ENCODE measurements around the gene LRRTM4.

The LRRTM4 gene

DNA sequence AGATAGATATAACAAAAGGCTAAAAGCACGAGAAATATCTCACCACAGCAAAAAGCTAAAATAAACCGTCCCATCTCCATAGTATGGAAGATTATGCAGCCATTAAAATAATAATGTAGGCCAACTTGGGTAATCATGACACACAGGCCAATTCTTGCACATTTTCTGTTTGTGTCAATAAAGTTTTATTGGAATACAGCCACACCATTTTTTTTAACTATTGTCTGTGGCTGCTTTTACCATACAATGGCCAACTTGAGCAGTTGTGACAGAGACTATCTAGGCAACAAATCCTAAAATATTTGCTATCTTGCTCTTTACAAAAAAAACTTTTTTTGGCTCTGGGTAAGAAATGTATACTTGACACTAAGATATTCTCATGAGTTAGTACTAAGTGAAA, 212.5 kb downstream of the LRRTM4 start:
- no peak for ATAC-seq
- TF ChIP-seq GLIS3 (CRISPR knock-in tag; IDR thresholded peaks at IDR 0.05), result no peak
- TF ChIP-seq ZNF8 (CRISPR knock-in tag; IDR thresholded peaks at IDR 0.05), result no peak
- TF ChIP-seq, protein P1, sequence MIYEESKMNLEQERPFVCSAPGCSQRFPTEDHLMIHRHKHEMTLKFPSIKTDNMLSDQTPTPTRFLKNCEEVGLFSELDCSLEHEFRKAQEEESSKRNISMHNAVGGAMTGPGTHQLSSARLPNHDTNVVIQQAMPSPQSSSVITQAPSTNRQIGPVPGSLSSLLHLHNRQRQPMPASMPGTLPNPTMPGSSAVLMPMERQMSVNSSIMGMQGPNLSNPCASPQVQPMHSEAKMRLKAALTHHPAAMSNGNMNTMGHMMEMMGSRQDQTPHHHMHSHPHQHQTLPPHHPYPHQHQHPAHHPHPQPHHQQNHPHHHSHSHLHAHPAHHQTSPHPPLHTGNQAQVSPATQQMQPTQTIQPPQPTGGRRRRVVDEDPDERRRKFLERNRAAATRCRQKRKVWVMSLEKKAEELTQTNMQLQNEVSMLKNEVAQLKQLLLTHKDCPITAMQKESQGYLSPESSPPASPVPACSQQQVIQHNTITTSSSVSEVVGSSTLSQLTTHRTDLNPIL (CRISPR knock-in tag; IDR thresholded peaks at IDR 0.05; ENCODE audit: low read depth), result no peak
- no peak for TF ChIP-seq OSR1 (CRISPR knock-in tag; IDR thresholded peaks at IDR 0.05)
- no peak for TF ChIP-seq ISL1 (CRISPR knock-in tag; IDR thresholded peaks at IDR 0.05)
- no peak for TF ChIP-seq RARB (CRISPR knock-in tag; IDR thresholded peaks at IDR 0.05)
- no peak for TF ChIP-seq ZC3H10 (CRISPR knock-in tag; IDR thresholded peaks at IDR 0.05)
- no peak for TF ChIP-seq ESRRG (CRISPR knock-in tag; IDR thresholded peaks at IDR 0.05)

DNA sequence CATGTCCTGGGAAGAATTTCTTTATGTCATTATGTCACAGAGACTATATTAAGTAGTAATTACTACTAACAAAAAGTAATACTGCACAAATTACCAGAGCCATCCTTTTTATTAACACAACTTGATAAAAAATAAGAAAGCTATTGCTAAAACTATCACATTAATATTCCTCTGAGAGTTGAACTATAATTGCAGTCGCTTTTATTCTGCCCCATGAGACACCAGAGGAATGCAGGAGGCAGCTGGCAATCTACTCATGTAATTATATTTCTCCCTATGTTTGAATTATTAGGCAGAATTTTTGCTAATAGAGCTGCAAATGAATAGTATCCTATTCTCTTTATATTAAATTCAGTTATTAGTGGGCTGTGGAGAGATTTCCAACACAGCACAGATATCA, 220.7 kb downstream of the LRRTM4 start:
- ATAC-seq, result no peak
- TF ChIP-seq, protein P2, sequence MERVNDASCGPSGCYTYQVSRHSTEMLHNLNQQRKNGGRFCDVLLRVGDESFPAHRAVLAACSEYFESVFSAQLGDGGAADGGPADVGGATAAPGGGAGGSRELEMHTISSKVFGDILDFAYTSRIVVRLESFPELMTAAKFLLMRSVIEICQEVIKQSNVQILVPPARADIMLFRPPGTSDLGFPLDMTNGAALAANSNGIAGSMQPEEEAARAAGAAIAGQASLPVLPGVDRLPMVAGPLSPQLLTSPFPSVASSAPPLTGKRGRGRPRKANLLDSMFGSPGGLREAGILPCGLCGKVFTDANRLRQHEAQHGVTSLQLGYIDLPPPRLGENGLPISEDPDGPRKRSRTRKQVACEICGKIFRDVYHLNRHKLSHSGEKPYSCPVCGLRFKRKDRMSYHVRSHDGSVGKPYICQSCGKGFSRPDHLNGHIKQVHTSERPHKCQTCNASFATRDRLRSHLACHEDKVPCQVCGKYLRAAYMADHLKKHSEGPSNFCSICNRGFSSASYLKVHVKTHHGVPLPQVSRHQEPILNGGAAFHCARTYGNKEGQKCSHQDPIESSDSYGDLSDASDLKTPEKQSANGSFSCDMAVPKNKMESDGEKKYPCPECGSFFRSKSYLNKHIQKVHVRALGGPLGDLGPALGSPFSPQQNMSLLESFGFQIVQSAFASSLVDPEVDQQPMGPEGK (CRISPR knock-in tag; IDR thresholded peaks at IDR 0.05; ENCODE audit: borderline replicate concordance), result no peak
- TF ChIP-seq, protein P3, sequence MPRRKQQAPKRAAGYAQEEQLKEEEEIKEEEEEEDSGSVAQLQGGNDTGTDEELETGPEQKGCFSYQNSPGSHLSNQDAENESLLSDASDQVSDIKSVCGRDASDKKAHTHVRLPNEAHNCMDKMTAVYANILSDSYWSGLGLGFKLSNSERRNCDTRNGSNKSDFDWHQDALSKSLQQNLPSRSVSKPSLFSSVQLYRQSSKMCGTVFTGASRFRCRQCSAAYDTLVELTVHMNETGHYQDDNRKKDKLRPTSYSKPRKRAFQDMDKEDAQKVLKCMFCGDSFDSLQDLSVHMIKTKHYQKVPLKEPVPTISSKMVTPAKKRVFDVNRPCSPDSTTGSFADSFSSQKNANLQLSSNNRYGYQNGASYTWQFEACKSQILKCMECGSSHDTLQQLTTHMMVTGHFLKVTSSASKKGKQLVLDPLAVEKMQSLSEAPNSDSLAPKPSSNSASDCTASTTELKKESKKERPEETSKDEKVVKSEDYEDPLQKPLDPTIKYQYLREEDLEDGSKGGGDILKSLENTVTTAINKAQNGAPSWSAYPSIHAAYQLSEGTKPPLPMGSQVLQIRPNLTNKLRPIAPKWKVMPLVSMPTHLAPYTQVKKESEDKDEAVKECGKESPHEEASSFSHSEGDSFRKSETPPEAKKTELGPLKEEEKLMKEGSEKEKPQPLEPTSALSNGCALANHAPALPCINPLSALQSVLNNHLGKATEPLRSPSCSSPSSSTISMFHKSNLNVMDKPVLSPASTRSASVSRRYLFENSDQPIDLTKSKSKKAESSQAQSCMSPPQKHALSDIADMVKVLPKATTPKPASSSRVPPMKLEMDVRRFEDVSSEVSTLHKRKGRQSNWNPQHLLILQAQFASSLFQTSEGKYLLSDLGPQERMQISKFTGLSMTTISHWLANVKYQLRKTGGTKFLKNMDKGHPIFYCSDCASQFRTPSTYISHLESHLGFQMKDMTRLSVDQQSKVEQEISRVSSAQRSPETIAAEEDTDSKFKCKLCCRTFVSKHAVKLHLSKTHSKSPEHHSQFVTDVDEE (CRISPR knock-in tag; IDR thresholded peaks at IDR 0.05), result no peak
- TF ChIP-seq GLIS3 (CRISPR knock-in tag; IDR thresholded peaks at IDR 0.05) (no peak), ZFP30 (CRISPR knock-in tag; IDR thresholded peaks at IDR 0.05) (no peak), TOX (CRISPR knock-in tag; IDR thresholded peaks at IDR 0.05; ENCODE audit: borderline replicate concordance) (no peak), PPARA (CRISPR knock-in tag; IDR thresholded peaks at IDR 0.05; ENCODE audit: borderline replicate concordance) (no peak)
- TF ChIP-seq, protein P4, sequence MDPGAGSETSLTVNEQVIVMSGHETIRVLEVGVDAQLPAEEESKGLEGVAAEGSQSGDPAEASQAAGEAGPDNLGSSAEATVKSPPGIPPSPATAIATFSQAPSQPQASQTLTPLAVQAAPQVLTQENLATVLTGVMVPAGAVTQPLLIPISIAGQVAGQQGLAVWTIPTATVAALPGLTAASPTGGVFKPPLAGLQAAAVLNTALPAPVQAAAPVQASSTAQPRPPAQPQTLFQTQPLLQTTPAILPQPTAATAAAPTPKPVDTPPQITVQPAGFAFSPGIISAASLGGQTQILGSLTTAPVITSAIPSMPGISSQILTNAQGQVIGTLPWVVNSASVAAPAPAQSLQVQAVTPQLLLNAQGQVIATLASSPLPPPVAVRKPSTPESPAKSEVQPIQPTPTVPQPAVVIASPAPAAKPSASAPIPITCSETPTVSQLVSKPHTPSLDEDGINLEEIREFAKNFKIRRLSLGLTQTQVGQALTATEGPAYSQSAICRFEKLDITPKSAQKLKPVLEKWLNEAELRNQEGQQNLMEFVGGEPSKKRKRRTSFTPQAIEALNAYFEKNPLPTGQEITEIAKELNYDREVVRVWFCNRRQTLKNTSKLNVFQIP (CRISPR knock-in tag; IDR thresholded peaks at IDR 0.05; ENCODE audit: borderline replicate concordance, low read depth), result no peak

DNA sequence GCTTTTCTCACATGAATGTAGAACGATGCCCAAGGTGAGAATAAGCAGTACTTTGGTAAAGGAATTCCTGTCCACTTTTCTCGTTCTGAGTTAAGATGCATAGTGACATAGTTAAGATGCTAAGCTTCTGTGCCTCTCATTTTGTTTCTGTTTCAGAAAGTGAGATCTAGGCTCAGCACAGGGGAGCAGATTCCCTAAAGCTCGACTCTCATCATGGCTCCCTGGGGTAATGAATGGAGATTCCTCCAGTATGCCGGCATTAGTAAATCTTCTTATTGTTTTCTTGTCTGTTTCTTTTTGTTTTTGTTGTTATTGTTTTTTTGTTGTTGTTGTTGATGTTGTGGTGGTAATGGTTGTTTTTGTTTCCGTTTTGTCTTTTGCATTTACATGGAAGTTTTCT, 225.4 kb downstream of the LRRTM4 start:
- no peak for ATAC-seq
- TF ChIP-seq, protein P3 (CRISPR knock-in tag; IDR thresholded peaks at IDR 0.05), result no peak
- no peak for TF ChIP-seq ZNF70 (CRISPR knock-in tag; IDR thresholded peaks at IDR 0.05)
- no peak for TF ChIP-seq PPARA (CRISPR knock-in tag; IDR thresholded peaks at IDR 0.05; ENCODE audit: borderline replicate concordance)
- no peak for TF ChIP-seq CSDC2 (CRISPR knock-in tag; IDR thresholded peaks at IDR 0.05)
- TF ChIP-seq ZNF8 (CRISPR knock-in tag; IDR thresholded peaks at IDR 0.05), result no peak
- TF ChIP-seq BACH2 (CRISPR knock-in tag; IDR thresholded peaks at IDR 0.05; ENCODE audit: borderline replicate concordance), result no peak
- no peak for TF ChIP-seq OSR1 (CRISPR knock-in tag; IDR thresholded peaks at IDR 0.05)
- no peak for TF ChIP-seq ISL1 (CRISPR knock-in tag; IDR thresholded peaks at IDR 0.05)
- no peak for TF ChIP-seq ESRRG (CRISPR knock-in tag; IDR thresholded peaks at IDR 0.05)
- TF ChIP-seq, protein P4 (CRISPR knock-in tag; IDR thresholded peaks at IDR 0.05; ENCODE audit: borderline replicate concordance, low read depth), result no peak
- no peak for TF ChIP-seq ZFP30 (CRISPR knock-in tag; IDR thresholded peaks at IDR 0.05)
- TF ChIP-seq ARNTL (CRISPR knock-in tag; IDR thresholded peaks at IDR 0.05; ENCODE audit: borderline replicate concordance, low read depth), result no peak
- TF ChIP-seq, protein P1 (CRISPR knock-in tag; IDR thresholded peaks at IDR 0.05; ENCODE audit: low read depth), result no peak
- TF ChIP-seq ZFP3 (CRISPR knock-in tag; IDR thresholded peaks at IDR 0.05), result no peak
- TF ChIP-seq, protein P5, sequence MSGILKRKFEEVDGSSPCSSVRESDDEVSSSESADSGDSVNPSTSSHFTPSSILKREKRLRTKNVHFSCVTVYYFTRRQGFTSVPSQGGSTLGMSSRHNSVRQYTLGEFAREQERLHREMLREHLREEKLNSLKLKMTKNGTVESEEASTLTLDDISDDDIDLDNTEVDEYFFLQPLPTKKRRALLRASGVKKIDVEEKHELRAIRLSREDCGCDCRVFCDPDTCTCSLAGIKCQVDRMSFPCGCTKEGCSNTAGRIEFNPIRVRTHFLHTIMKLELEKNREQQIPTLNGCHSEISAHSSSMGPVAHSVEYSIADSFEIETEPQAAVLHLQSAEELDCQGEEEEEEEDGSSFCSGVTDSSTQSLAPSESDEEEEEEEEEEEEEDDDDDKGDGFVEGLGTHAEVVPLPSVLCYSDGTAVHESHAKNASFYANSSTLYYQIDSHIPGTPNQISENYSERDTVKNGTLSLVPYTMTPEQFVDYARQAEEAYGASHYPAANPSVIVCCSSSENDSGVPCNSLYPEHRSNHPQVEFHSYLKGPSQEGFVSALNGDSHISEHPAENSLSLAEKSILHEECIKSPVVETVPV (CRISPR knock-in tag; IDR thresholded peaks at IDR 0.05), result no peak
- no peak for TF ChIP-seq ZC3H10 (CRISPR knock-in tag; IDR thresholded peaks at IDR 0.05)
